Hepatocyte (in vitro differentiated cells): ENCODE results near the gene NSF.
"Not testable (repeated sequence)": the region's sequence is repeated elsewhere in the genome, so short reads cannot be mapped to it uniquely, and the experiment has no call there.

Experiments
- CTCF ChIP-seq: fragments of 200-600 bp; sonication (generic); IDR thresholded peaks from 2 replicates; pipeline ENCODE4 v1.5.1; 2016; ENCODE audit warnings: antibody characterized with exemption, mild to moderate bottlenecking; ENCODE audit not compliant: poor library complexity
- EZH2 ChIP-seq: fragments of 200-600 bp; sonication (generic); IDR thresholded peaks from 2 replicates; pipeline ENCODE4 v1.6.1; 2016; ENCODE audit warnings: antibody characterized with exemption, mild to moderate bottlenecking, borderline replicate concordance
- EZH2phosphoT487 ChIP-seq: fragments of 200-600 bp; sonication (generic); IDR thresholded peaks from one replicate; pipeline ENCODE4 v1.6.1; 2018; ENCODE audit warnings: antibody characterized with exemption, mild to moderate bottlenecking, low read depth, moderate library complexity; ENCODE audit not compliant: unreplicated experiment, severe bottlenecking

- not testable (repeated sequence) for TF ChIP-seq CTCF, EZH2, EZH2phosphoT487
These were observed 30.4 kb upstream of the NSF start for GRCh38 chr17:46560048-46560447.
